IMR-90 (cell line): ENCODE measurements around the gene MZT2A. TPM values are rescaled to one million over a fixed set of nuclear protein-coding genes. Genes with fewer than 3 reads are reported as not detected.
"Not testable (repeated sequence)": the region's sequence is repeated elsewhere in the genome, so short reads cannot be mapped to it uniquely, and the experiment has no call there.

Source experiments
- ATAC-seq: fragments of 200-7000 bp; cut with Tn5 transposase; 2 replicates; pipeline ENCODE4 v1.9.1; 2020; ENCODE audit warnings: low read depth, mild to moderate bottlenecking, moderate library complexity
- BruUV-seq: library from RNA; stranded (reverse); fragments of 400-500 nt; replicated peaks from 2 replicates; lab custom pipeline; 2021; lab: Mats Ljungman, UMichigan
- CTCF ChIA-PET: fragments of 300-600 bp; formaldehyde crosslinking; extraction: SDS; loops from one replicate; lab custom pipeline; 2021; ENCODE audit warnings: antibody characterized with exemption; lab: Yijun Ruan, JAX
- POLR2A ChIA-PET: fragments of 300-600 bp; sonication (Branson Sonifier 250); formaldehyde crosslinking; loops from one replicate; lab custom pipeline; 2022; ENCODE audit warnings: antibody characterized with exemption; ENCODE audit not compliant: unreplicated experiment; lab: Charles Lee
- DNase-seq: peaks from one replicate; pipeline ENCODE4 v3.0.0; 2013
- H2AFZ ChIP-seq: replicated peaks from 2 replicates; pipeline ENCODE3; 2013; ENCODE audit warnings: low read length, mild to moderate bottlenecking; ENCODE audit not compliant: poor library complexity
- H2AK5ac ChIP-seq: 2 replicates; pipeline ENCODE4 v1.6.1; 2013; ENCODE audit warnings: low read depth, low read length, inconsistent platforms
- H2AK9ac ChIP-seq: replicated peaks from 2 replicates; pipeline ENCODE3; 2013; ENCODE audit warnings: mild to moderate bottlenecking, low read depth, low read length, moderate library complexity; ENCODE audit not compliant: poor library complexity
- H2BK120ac ChIP-seq: 2 replicates; pipeline ENCODE4 v1.6.1; 2013; ENCODE audit warnings: low read depth, low read length, inconsistent platforms
- H2BK15ac ChIP-seq: 3 replicates; pipeline ENCODE4 v1.6.1; 2013; ENCODE audit warnings: low read depth, low read length, inconsistent platforms
- H2BK20ac ChIP-seq: 2 replicates; pipeline ENCODE4 v1.6.1; 2013; ENCODE audit warnings: low read depth, mild to moderate bottlenecking, inconsistent platforms, low read length, moderate library complexity
- H2BK5ac ChIP-seq: 2 replicates; pipeline ENCODE4 v1.6.1; 2013; ENCODE audit warnings: mild to moderate bottlenecking, low read depth, low read length, inconsistent platforms; ENCODE audit not compliant: poor library complexity, severe bottlenecking
- H3K14ac ChIP-seq: replicated peaks from 2 replicates; pipeline ENCODE4 v1.6.1; 2013; ENCODE audit warnings: low read depth, low read length, inconsistent platforms
- H3K18ac ChIP-seq: 2 replicates; pipeline ENCODE4 v1.6.1; 2013; ENCODE audit warnings: low read depth, low read length, control low read depth
- H3K23ac ChIP-seq: 2 replicates; pipeline ENCODE4 v1.6.1; 2013; ENCODE audit warnings: low read depth, low read length, inconsistent platforms
- H3K27ac ChIP-seq: 2 replicates; pipeline ENCODE4 v1.5.1; 2013; ENCODE audit warnings: mild to moderate bottlenecking, control low read depth, low read length; ENCODE audit not compliant: insufficient read depth
- H3K27me3 ChIP-seq: 2 replicates; pipeline ENCODE4 v1.6.1; 2013; ENCODE audit warnings: low read length; ENCODE audit not compliant: control insufficient read depth, insufficient read depth
- H3K36me3 ChIP-seq: 2 replicates; pipeline ENCODE4 v1.6.1; 2013; ENCODE audit warnings: low read length, mixed read lengths; ENCODE audit not compliant: control insufficient read depth, insufficient read depth
- H3K4ac ChIP-seq: 2 replicates; pipeline ENCODE4 v1.6.1; 2013; ENCODE audit warnings: low read depth, low read length, inconsistent platforms
- H3K4me1 ChIP-seq: 2 replicates; pipeline ENCODE4 v1.6.1; 2013; ENCODE audit warnings: low read length, mixed read lengths; ENCODE audit not compliant: control insufficient read depth, insufficient read depth
- H3K4me2 ChIP-seq: 2 replicates; pipeline ENCODE4 v1.6.1; 2013; ENCODE audit warnings: low read depth, mild to moderate bottlenecking, control low read depth, low read length, moderate library complexity
- H3K4me3 ChIP-seq: 2 replicates; pipeline ENCODE4 v1.5.1; 2013; ENCODE audit warnings: low read depth, mild to moderate bottlenecking, control low read depth, low read length, moderate library complexity; ENCODE audit not compliant: insufficient read depth
- H3K56ac ChIP-seq: 2 replicates; pipeline ENCODE4 v1.6.1; 2013; ENCODE audit warnings: low read length, inconsistent platforms; ENCODE audit not compliant: insufficient read depth; ENCODE audit errors: extremely low read depth
- H3K79me1 ChIP-seq, 2 experiments: 2 replicates each; pipeline ENCODE4 v1.6.1; 2013; ENCODE audit warnings: low read length in 2 of 2, inconsistent platforms in 1 of 2, low read depth in 1 of 2
- H3K9ac ChIP-seq: 2 replicates; pipeline ENCODE4 v1.6.1; 2013; ENCODE audit warnings: low read depth, low read length, control low read depth
- H3K9me1 ChIP-seq: 2 replicates; pipeline ENCODE4 v1.6.1; 2013; ENCODE audit warnings: low read length, inconsistent platforms; ENCODE audit not compliant: insufficient read depth
- H3K9me3 ChIP-seq: 2 replicates; pipeline ENCODE4 v1.6.1; 2013; ENCODE audit warnings: low read length; ENCODE audit not compliant: control insufficient read depth, insufficient read depth
- H4K20me1 ChIP-seq: 2 replicates; pipeline ENCODE4 v1.6.1; 2013; ENCODE audit warnings: low read length, inconsistent platforms; ENCODE audit not compliant: insufficient read depth
- H4K5ac ChIP-seq: 2 replicates; pipeline ENCODE4 v1.6.1; 2013; ENCODE audit warnings: mild to moderate bottlenecking, low read depth, low read length, control low read depth
- H4K8ac ChIP-seq, 2 experiments: 2 replicates each; pipeline ENCODE4 v1.6.1; 2013; ENCODE audit warnings: low read depth in 2 of 2, low read length in 2 of 2, control low read depth in 1 of 2, inconsistent platforms in 1 of 2
- H4K91ac ChIP-seq: 2 replicates; pipeline ENCODE4 v1.6.1; 2013; ENCODE audit warnings: low read depth, low read length, inconsistent platforms; ENCODE audit not compliant: insufficient read depth
- WGBS, 2 experiments: methylation state at CpG; one replicate each; pipeline versions ENCODE4 v1.1.5 to v1.1.7; 2013; ENCODE audit warnings: missing lambda C conversion rate in 2 of 2; ENCODE audit not compliant: insufficient read length in 1 of 2; ENCODE audit errors: extremely low coverage in 2 of 2; 5-methylcytosine and 5-hydroxymethylcytosine counted together
- dilution Hi-C: fragments of 300-500 bp; cut with HindIII; formaldehyde crosslinking; loops from one replicate; pipeline ENCODE4 v1.14.3; 2018; ENCODE audit warnings: low sequenced_read_pairs; ENCODE audit not compliant: unreplicated experiment
- in situ Hi-C: fragments of 300-500 bp; cut with MboI; formaldehyde crosslinking; loops from 3 replicates; pipeline ENCODE4 v1.14.3; 2019; ENCODE audit warnings: low sequenced_read_pairs, inconsistent platforms, mixed read lengths
- intact Hi-C: fragments of 100-400 bp; cut with micrococcal nuclease; formaldehyde crosslinking; loops from 2 replicates; pipeline ENCODE4 v1.10.0; 2022
- polyA plus RNA-seq, 3 experiments: library from polyadenylated mRNA; depleted of rRNA; stranded (reverse); fragments of >200 nt; gene quantifications; 2 replicates each; pipeline ENCODE4 v1.2.3, GENCODE V29; 2012; ENCODE audit warnings: low replicate concordance in 1 of 3
- total RNA-seq: library from RNA; depleted of rRNA; stranded (reverse); fragments of >200 nt; gene quantifications from 2 replicates; pipeline ENCODE4 v1.2.3, GENCODE V29; 2012

The MZT2A gene
- total and polyA plus RNA-seq, 2 of the 4 experiments (the other 2 are of a cell fraction) = 23.1 to 82.3 TPM

- H3K36me3 ChIP-seq, DNase-seq, dilution Hi-C loops, H3K9me1 ChIP-seq, CTCF ChIA-PET, H4K20me1 ChIP-seq, H2BK20ac ChIP-seq, H3K27me3 ChIP-seq, in situ Hi-C loops, H3K4me1 ChIP-seq, ATAC-seq, POLR2A ChIA-PET, H3K9me3 ChIP-seq, H3K56ac ChIP-seq, BruUV-seq, H2BK5ac ChIP-seq, H2BK15ac ChIP-seq: not testable (repeated sequence)
- Histone ChIP-seq H2AK9ac (peak overlapping the region; percentile 78), H3K4me2 (peak overlapping the region; percentile 97), H3K9ac (peak overlapping the region; percentile 73), H2AK5ac (peak overlapping the region; percentile 73; the same call in 1 of the 2 replicates), H3K23ac (peak overlapping the region; percentile 66; the same call in 1 of the 2 replicates), H3K27ac (0 out of 2 replicates have a peak overlapping the region, but pooled peaks have one; percentile 55), H4K8ac (peak overlapping the region; percentile 66 to 77), H3K18ac (peak overlapping the region; percentile 26; the same call in 1 of the 2 replicates), H4K91ac (peak overlapping the region; percentile 54; the same call in 1 of the 2 replicates), H3K79me1 (peaks cover 3 to 56% of the 10 kb centered on the region in 2 experiments; a peak in 3 of 4 replicates), H3K4me3 (peak overlapping the region; percentile 58), H4K5ac (peak overlapping the region; percentile 82), H2AFZ (peak overlapping the region; percentile 85), H3K14ac (peak overlapping the region; percentile 66; the same call in 1 of the 2 replicates), H3K4ac (peak overlapping the region; percentile 77), H2BK120ac (peak overlapping the region; percentile 8; the same call in 1 of the 2 replicates)
- no CpG with 5 or more reads among the region's 22 CpGs for WGBS, 2 experiments
- intact Hi-C loops = loop anchor here (5.0 kb wide), 2 partner anchors 191 to 311 kb away; no protein-coding TSS in a partner anchor
Observed at GRCh38 chr2:131491469-131491836, 744 bp downstream of the MZT2A start.

- H2BK5ac ChIP-seq, POLR2A ChIA-PET, in situ Hi-C loops, CTCF ChIA-PET, H3K56ac ChIP-seq, H3K27me3 ChIP-seq, DNase-seq, H2BK15ac ChIP-seq, H3K9me3 ChIP-seq, H4K20me1 ChIP-seq, BruUV-seq, H3K36me3 ChIP-seq, H3K4me1 ChIP-seq, H2AK9ac ChIP-seq, H2BK20ac ChIP-seq, ATAC-seq, H3K9me1 ChIP-seq, dilution Hi-C loops, H3K18ac ChIP-seq, H3K27ac ChIP-seq: not testable (repeated sequence)
- Histone ChIP-seq H4K91ac (0 out of 2 replicates have a peak overlapping the region, but pooled peaks have one; percentile 54), H3K4me3 (peak overlapping the region; percentile 58), H4K8ac (peak overlapping the region; percentile 66 to 77), H3K79me1 (peaks cover 3 to 53% of the 10 kb centered on the region in 2 experiments; a peak in 3 of 4 replicates), H3K4me2 (peak overlapping the region; percentile 97), H4K5ac (peak overlapping the region; percentile 82), H3K9ac (peak overlapping the region; percentile 73), H3K14ac (peak overlapping the region; percentile 66; the same call in 1 of the 2 replicates), H3K23ac (peak overlapping the region; percentile 66; the same call in 1 of the 2 replicates), H2BK120ac (peak overlapping the region; percentile 8; the same call in 1 of the 2 replicates), H2AFZ (peak overlapping the region; percentile 85), H3K4ac (peak overlapping the region; percentile 77), H2AK5ac (peak overlapping the region; percentile 73; the same call in 1 of the 2 replicates)
- no CpG with 5 or more reads among the region's 20 CpGs for WGBS, 2 experiments
- intact Hi-C loops = loop anchor here (5.0 kb wide), 2 partner anchors 191 to 311 kb away; no protein-coding TSS in a partner anchor
Observed at GRCh38 chr2:131490616-131491468, 1.4 kb downstream of the MZT2A start.
